ENCODE results near the gene ZNF618. TPM values are rescaled to one million over a fixed set of nuclear protein-coding genes. Genes with fewer than 3 reads are reported as not detected.
A peak's percentile ranks its signal among the peaks of the same experiment; 100 is the strongest.

Gene ZNF618
- total RNA-seq, 1 experiment from 2014 or later = 29.4 TPM

DNA sequence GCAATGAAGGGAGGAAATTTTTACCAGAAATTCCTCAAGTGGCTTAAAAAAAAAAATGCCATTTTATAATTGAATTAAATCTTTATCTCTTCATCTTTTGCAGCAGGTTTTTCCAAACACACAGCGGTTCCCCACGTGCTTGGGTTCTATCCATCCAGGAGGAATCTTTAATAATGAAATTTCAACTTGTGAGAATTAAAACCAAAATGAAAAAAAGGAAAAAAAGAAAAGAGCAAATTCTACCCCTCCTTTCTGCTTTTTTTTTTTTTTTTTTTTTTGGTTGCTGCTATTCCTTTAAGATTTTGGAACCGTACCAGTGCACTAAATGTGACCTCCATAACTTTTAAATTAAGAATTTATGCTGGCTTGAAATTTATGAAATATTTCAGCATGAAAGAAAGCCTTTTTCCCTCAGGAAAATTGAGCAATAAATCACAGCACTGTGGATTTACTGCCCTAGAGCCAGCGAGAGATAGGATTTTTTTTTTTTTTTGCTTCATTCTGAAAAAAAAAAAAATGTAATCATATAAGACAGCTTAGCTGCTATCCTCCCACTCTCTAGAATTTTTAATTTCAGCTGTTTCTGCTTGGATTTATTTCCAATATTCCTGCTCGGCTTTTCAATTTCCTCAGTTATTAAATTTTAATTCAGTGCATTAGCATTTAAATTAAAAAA, 88.5 kb downstream of the ZNF618 start:
- H3K27ac ChIP-seq (ENCODE audit: low read depth, low read length, poor library complexity, severe bottlenecking) = peak overlapping the region; percentile 96
- CTCF ChIA-PET = no interaction called here

GRCh38 chr9:113966394-113966793, 90.3 kb downstream of the ZNF618 start:
- POLR2A ChIA-PET (ENCODE audit: low non-redundant PET) = no interaction called here
- CTCF ChIA-PET = interaction anchor here (0.5 kb wide), 1 partner anchor 657 kb away, joined by 6 read pairs; no protein-coding TSS in a partner anchor
- no peak for DNase-seq (ENCODE audit: low spot score)

More for the DNA sequence above, 88.5 kb downstream of the ZNF618 start:
- Histone ChIP-seq H3K4me3 (ENCODE audit: low read depth, low read length, poor library complexity, severe bottlenecking) (peak overlapping the region; percentile 34), H3K36me3 (ENCODE audit: insufficient read depth, low read length, poor library complexity, severe bottlenecking) (peaks cover 5% of the 10 kb centered on the region), H3K9me3 (ENCODE audit: low read depth, low read length, poor library complexity, severe bottlenecking) (peaks cover 7% of the 10 kb centered on the region), H3K27me3 (replicated peaks; ENCODE audit: insufficient read depth, low read depth, low read length, poor library complexity) (no peaks in the 10 kb centered on the region), H3K4me1 (ENCODE audit: insufficient read depth, low read length, poor library complexity, severe bottlenecking) (peaks cover 44% of the 10 kb centered on the region)
- BruUV-seq (replicated peaks) = no TSS peak
- intact Hi-C loops (cut with micrococcal nuclease; ENCODE audit: unreplicated experiment) = loop anchor here (5.0 kb wide), 2 partner anchors 87 to 157 kb away; partner anchors contain the start of gene ZNF618
- TF ChIP-seq EZH2 (IDR thresholded peaks at IDR 0.05; ENCODE audit: borderline replicate concordance, low read depth, low read length, poor library complexity, severe bottlenecking) (no peak), CTCF (conservative IDR thresholded peaks at IDR 0.05; ENCODE audit: low read depth, low read length) (no peak)
- POLR2A ChIA-PET (ENCODE audit: low non-redundant PET) = interaction anchor here (0.6 kb wide), 1 partner anchor 384 kb away, joined by 3 read pairs; no protein-coding TSS in a partner anchor
- peak; percentile 44 for DNase-seq (ENCODE audit: low spot score)

DNA sequence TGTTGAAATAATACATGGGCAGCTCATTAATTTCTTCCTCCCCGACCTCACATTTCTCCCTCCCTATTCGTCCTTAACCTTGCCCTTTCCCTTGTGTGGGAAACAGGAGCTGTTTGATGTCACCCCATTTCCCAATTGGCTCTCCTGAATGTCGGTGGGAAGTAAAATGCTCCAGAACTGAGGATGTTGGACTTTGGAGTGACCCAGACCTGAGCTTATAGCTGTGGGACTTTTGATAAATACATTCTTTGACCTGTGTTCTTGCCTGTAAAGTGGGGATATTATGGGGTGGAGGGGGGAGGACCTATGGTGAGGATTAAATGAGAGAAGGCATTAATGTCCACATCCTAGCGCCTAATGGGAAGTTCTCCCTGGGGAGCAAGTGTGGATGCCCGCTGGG, 91.3 kb downstream of the ZNF618 start:
- Histone ChIP-seq H3K4me3 (ENCODE audit: low read depth, low read length, poor library complexity, severe bottlenecking) (no peak overlapping the region), H3K9me3 (ENCODE audit: low read depth, low read length, poor library complexity, severe bottlenecking) (peaks cover 8% of the 10 kb centered on the region), H3K36me3 (ENCODE audit: insufficient read depth, low read length, poor library complexity, severe bottlenecking) (peaks cover 11% of the 10 kb centered on the region), H3K27ac (ENCODE audit: low read depth, low read length, poor library complexity, severe bottlenecking) (no peak overlapping the region), H3K27me3 (replicated peaks; ENCODE audit: insufficient read depth, low read depth, low read length, poor library complexity) (no peaks in the 10 kb centered on the region), H3K4me1 (ENCODE audit: insufficient read depth, low read length, poor library complexity, severe bottlenecking) (peaks cover 36% of the 10 kb centered on the region)
- BruUV-seq (replicated peaks) = no TSS peak
- ChIA-PET POLR2A (ENCODE audit: low non-redundant PET) (no interaction called here), CTCF (interaction anchor here (0.6 kb wide), 1 partner anchor 58 kb away, joined by 3 read pairs; no protein-coding TSS in a partner anchor)
- TF ChIP-seq EZH2 (IDR thresholded peaks at IDR 0.05; ENCODE audit: borderline replicate concordance, low read depth, low read length, poor library complexity, severe bottlenecking) (no peak), CTCF (conservative IDR thresholded peaks at IDR 0.05; ENCODE audit: low read depth, low read length) (no peak)
- DNase-seq (ENCODE audit: low spot score) = no peak
- intact Hi-C loops (cut with micrococcal nuclease; ENCODE audit: unreplicated experiment) = no loop called here

More at GRCh38 chr9:113966394-113966793, 90.3 kb downstream of the ZNF618 start:
- H3K36me3 ChIP-seq (ENCODE audit: insufficient read depth, low read length, poor library complexity, severe bottlenecking) = peaks cover 11% of the 10 kb centered on the region
- intact Hi-C loops (cut with micrococcal nuclease; ENCODE audit: unreplicated experiment) = no loop called here
- H3K27me3 ChIP-seq (replicated peaks; ENCODE audit: insufficient read depth, low read depth, low read length, poor library complexity) = no peaks in the 10 kb centered on the region
- no peak overlapping the region for H3K27ac ChIP-seq (ENCODE audit: low read depth, low read length, poor library complexity, severe bottlenecking)
- no peak overlapping the region for H3K4me3 ChIP-seq (ENCODE audit: low read depth, low read length, poor library complexity, severe bottlenecking)
- TF ChIP-seq EZH2 (IDR thresholded peaks at IDR 0.05; ENCODE audit: borderline replicate concordance, low read depth, low read length, poor library complexity, severe bottlenecking) (no peak), CTCF (conservative IDR thresholded peaks at IDR 0.05; ENCODE audit: low read depth, low read length) (no peak)
- peaks cover 41% of the 10 kb centered on the region for H3K4me1 ChIP-seq (ENCODE audit: insufficient read depth, low read length, poor library complexity, severe bottlenecking)
- peaks cover 8% of the 10 kb centered on the region for H3K9me3 ChIP-seq (ENCODE audit: low read depth, low read length, poor library complexity, severe bottlenecking)
- no TSS peak for BruUV-seq (replicated peaks)

Measured in A673 (cell line).